Measurements from ENCODE around the gene GLIPR2.

Gene GLIPR2

DNA sequence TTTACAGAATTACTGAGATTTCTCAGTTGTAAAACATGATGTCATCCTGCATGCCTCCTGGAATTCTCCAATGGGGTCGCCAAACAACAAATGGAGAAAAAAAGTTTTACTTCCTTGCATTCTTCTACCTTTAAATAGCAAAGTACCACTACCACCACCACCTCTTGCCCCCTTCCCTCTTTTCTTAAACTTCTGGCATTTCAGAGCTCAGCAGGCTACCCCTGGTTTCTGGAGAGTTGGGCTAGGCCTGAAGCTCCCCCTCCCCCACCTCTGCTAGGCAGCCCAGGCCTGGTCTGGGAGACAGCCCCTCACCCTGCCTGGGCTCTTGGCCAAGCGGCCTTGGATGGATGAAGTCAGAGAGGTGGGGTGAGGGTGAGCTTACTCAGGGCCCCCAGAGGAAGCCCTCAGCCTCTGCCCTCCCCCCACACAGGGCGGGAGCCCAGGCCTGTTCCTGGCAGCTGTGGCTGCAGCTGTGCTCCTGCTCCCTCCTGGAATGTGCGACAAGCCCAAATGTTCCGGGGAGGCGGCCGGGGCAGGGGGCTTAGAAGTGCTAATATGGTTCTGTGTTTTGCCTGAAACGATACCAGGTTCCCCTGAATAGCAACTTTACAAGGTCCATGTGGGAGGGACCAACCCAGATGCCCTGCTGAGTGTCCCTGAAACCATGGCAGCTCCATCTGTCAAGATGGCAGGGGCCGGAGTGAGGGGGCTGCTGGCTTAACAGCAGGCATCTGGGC is 26.7 kb downstream of the GLIPR2 start (continued):
- TF ChIP-seq ZNF175 (tag by site-specific recombination; IDR thresholded peaks at IDR 0.05) (no peak), ZBTB20 (tag by site-specific recombination; IDR thresholded peaks at IDR 0.05) (peak; percentile 45; the same call in 1 of the 2 replicates), ZNF660 (tag by site-specific recombination; IDR thresholded peaks at IDR 0.05) (peak; percentile 54; the same call in 1 of the 2 replicates), ZNF391 (tag by site-specific recombination; IDR thresholded peaks at IDR 0.05; ENCODE audit: borderline replicate concordance, low read depth) (no peak), ZBTB21 (tag by site-specific recombination; IDR thresholded peaks at IDR 0.05) (peak; percentile 36; the same call in 1 of the 2 replicates), PRDM10 (tag by site-specific recombination; IDR thresholded peaks at IDR 0.05) (peak; percentile 98), ZNF623 (tag by site-specific recombination; IDR thresholded peaks at IDR 0.05) (no peak), ZNF791 (tag by site-specific recombination; IDR thresholded peaks at IDR 0.05) (no peak), ZNF830 (tag by site-specific recombination; IDR thresholded peaks at IDR 0.05; ENCODE audit: low read depth) (no peak), EGR2 (tag by site-specific recombination; IDR thresholded peaks at IDR 0.05; ENCODE audit: low read depth) (0 out of 2 replicates have a peak, but pooled peaks have one; percentile 20), OVOL3 (tag by site-specific recombination; IDR thresholded peaks at IDR 0.05) (no peak), ZNF133 (tag by site-specific recombination; IDR thresholded peaks at IDR 0.05) (no peak)
- TF ChIP-seq, protein P1, sequence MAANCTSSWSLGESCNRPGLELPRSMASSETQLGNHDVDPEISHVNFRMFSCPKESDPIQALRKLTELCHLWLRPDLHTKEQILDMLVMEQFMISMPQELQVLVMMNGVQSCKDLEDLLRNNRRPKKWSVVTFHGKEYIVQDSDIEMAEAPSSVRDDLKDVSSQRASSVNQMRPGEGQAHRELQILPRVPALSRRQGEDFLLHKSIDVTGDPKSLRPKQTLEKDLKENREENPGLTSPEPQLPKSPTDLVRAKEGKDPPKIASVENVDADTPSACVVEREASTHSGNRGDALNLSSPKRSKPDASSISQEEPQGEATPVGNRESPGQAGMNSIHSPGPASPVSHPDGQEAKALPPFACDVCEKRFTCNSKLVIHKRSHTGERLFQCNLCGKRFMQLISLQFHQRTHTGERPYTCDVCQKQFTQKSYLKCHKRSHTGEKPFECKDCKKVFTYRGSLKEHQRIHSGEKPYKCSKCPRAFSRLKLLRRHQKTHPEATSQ (tag by site-specific recombination; IDR thresholded peaks at IDR 0.05) = no peak

GRCh38 chr9:36163786-36164170 is 27.2 kb downstream of the GLIPR2 start:
- Histone ChIP-seq H3K9me3 (ENCODE audit: control insufficient read depth, insufficient read depth, low read depth, low read length) (no peaks in the 10 kb centered on the region), H3K4me1 (ENCODE audit: control insufficient read depth, insufficient read depth, low read length) (peaks cover 4% of the 10 kb centered on the region; the same call in 1 of the 2 replicates), H3K36me3 (ENCODE audit: control insufficient read depth in 2 of 2, insufficient read depth in 1 of 2, low read length in 2 of 2) (no peaks in the 10 kb centered on the region), H3K27ac (ENCODE audit: extremely low read depth, low read depth, low read length) (no peak overlapping the region), H3K4me3 (ENCODE audit: low read depth, low read length) (no peak overlapping the region)
- ChIA-PET CTCF (interaction anchor here (0.6 to 8.2 kb wide), 11 partner anchors 8 to 218 kb away, joined by 3 to 172 read pairs (median 8); partner anchors contain the start of genes CLTA and GLIPR2), POLR2A (interaction anchor here (1.0 to 3.0 kb wide), 8 partner anchors 9 to 61 kb away, joined by 3 to 30 read pairs (median 6); partner anchors contain the start of genes CLTA and GLIPR2)
- TF ChIP-seq ZNF302 (tag by site-specific recombination; IDR thresholded peaks at IDR 0.05; ENCODE audit: low read depth) = no peak

DNA sequence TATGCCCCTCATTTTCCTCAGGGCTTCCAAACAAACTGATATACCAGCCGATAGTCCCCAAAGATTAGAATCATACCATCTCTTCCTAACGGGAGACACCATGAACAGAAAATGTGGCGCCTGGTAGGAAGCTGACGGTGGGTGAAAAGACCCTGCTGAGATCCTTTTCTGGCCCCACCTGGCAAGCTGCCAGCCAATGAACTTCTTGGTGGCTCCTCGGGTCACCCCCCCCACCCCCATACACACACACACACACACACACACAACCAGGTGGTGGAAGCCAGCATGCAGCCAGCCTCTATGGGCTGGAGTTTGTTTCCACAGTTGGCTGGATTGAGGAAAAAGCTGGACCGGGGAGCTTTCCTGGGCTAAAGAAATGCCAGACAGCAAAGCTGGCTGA is 27.8 kb downstream of the GLIPR2 start:
- TF ChIP-seq PRDM1 (tag by site-specific recombination; IDR thresholded peaks at IDR 0.05) = no peak
- TF ChIP-seq SETDB1 (IDR thresholded peaks at IDR 0.05; ENCODE audit: insufficient read length, low read length) = no peak
- no peak for TF ChIP-seq ZNF626 (tag by site-specific recombination; IDR thresholded peaks at IDR 0.05)
- TF ChIP-seq BCL6B (tag by site-specific recombination; IDR thresholded peaks at IDR 0.05) = no peak
- no peak for TF ChIP-seq ZXDB (tag by site-specific recombination; IDR thresholded peaks at IDR 0.05)
- TF ChIP-seq ZNF10 (tag by site-specific recombination; IDR thresholded peaks at IDR 0.05) = no peak
- TF ChIP-seq, protein P2, sequence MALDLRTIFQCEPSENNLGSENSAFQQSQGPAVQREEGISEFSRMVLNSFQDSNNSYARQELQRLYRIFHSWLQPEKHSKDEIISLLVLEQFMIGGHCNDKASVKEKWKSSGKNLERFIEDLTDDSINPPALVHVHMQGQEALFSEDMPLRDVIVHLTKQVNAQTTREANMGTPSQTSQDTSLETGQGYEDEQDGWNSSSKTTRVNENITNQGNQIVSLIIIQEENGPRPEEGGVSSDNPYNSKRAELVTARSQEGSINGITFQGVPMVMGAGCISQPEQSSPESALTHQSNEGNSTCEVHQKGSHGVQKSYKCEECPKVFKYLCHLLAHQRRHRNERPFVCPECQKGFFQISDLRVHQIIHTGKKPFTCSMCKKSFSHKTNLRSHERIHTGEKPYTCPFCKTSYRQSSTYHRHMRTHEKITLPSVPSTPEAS (tag by site-specific recombination; IDR thresholded peaks at IDR 0.05) = peak; percentile 41; the same call in 1 of the 2 replicates
- Histone ChIP-seq H3K4me1 (ENCODE audit: control insufficient read depth, insufficient read depth, low read length) (peaks cover 4% of the 10 kb centered on the region; the same call in 1 of the 2 replicates), H3K36me3 (ENCODE audit: control insufficient read depth in 2 of 2, insufficient read depth in 1 of 2, low read length in 2 of 2) (no peaks in the 10 kb centered on the region), H3K9me3 (ENCODE audit: control insufficient read depth, insufficient read depth, low read depth, low read length) (no peaks in the 10 kb centered on the region), H3K4me3 (ENCODE audit: low read depth, low read length) (no peak overlapping the region), H3K27ac (ENCODE audit: extremely low read depth, low read depth, low read length) (no peak overlapping the region)
- CTCF ChIA-PET = interaction anchor here (0.5 to 8.2 kb wide), 13 partner anchors 8 to 392 kb away, joined by 3 to 172 read pairs (median 5); partner anchors contain the start of genes CLTA and GLIPR2
- POLR2A ChIA-PET = interaction anchor here (0.6 to 3.0 kb wide), 6 partner anchors 16 to 59 kb away, joined by 3 to 30 read pairs (median 6); partner anchors contain the start of genes CLTA and GLIPR2

All from HEK293 (cell line).